Heart left ventricle (tissue), 13 donors: ENCODE data around the gene EYS.

Experiments
- POLR2A ChIP-seq, 2 donors: fragments of 450-650 bp; IDR thresholded peaks; one replicate each; pipeline ENCODE4 v1.6.1; 2017; ENCODE audit warnings: antibody characterized with exemption in 2 of 2, mild to moderate bottlenecking in 2 of 2, moderate library complexity in 2 of 2
- TF ChIP-seq, protein P1 (sequence below), 12 donors: fragments of 200-600 bp; sonication (generic) in 4 of 12; IDR thresholded peaks; one replicate each; pipeline versions ENCODE4 v1.5.0 to v1.8.0; 2018 to 2022; ENCODE audit warnings: antibody characterized with exemption in 12 of 12, mild to moderate bottlenecking in 5 of 12
- donor health status: ischemic (EF 13 %, LVEDD 7.1; RV severe dilation, severe dysfunction).
- donor health status: DM: no; HTN: yes; CAD: no.
- donor health status: DM: no; HTN: no; CAD: no.
- donor health status: ischemic (EF 25% LVEDD 6.9; RV normal size, moderate dysfunction).
- donor health status: ischemic (EF 25% LVEDD 5.7; RV mildly dilated, moderate dysfunction).
- donor health status: ischemic (EF 35%, LVEDD 5.7; RV mildly dilated, moderate dysfunction).
- donor health status: nonischemic (EF 11% LVEDD 7.7; RV severe dilation, severe dysfunction).
- donor health status: DM: yes; HTN: yes; CAD: no.
- donor health status: PGD.
- donor health status: ischemic (EF 29% LVEDD 5.4; RV normal size, mild dysfunction).
- donor health status: nonischemic (EF 23%, LVEDD 6.1; RV moderate dilation, normal function).

DNA sequence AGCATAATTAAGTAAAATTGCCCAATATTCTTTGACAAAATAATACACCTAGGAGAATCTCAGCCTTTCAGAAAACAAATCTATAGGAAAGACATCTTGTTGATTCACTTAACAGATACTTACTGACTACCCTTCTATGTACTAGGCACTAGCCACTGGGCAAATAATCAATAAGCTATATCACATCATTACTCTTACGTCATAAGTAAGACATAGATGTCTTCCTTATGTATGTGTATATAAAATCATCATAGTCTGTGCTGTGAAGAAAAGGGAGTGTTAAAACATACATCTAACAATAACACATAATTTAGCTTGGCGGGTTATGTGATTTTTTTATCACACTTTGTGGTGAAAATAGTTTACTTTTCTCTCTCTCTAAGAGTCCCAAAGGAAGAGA is 733.9 kb downstream of the EYS start:
- no peak for TF ChIP-seq POLR2A (IDR thresholded peaks at IDR 0.05)
- TF ChIP-seq, protein P1, sequence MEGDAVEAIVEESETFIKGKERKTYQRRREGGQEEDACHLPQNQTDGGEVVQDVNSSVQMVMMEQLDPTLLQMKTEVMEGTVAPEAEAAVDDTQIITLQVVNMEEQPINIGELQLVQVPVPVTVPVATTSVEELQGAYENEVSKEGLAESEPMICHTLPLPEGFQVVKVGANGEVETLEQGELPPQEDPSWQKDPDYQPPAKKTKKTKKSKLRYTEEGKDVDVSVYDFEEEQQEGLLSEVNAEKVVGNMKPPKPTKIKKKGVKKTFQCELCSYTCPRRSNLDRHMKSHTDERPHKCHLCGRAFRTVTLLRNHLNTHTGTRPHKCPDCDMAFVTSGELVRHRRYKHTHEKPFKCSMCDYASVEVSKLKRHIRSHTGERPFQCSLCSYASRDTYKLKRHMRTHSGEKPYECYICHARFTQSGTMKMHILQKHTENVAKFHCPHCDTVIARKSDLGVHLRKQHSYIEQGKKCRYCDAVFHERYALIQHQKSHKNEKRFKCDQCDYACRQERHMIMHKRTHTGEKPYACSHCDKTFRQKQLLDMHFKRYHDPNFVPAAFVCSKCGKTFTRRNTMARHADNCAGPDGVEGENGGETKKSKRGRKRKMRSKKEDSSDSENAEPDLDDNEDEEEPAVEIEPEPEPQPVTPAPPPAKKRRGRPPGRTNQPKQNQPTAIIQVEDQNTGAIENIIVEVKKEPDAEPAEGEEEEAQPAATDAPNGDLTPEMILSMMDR (IDR thresholded peaks at IDR 0.05) = no peak
